Stomach (tissue), 19 donors: ENCODE data around the gene ZNF330. TPM values are rescaled to one million over a fixed set of nuclear protein-coding genes. Genes with fewer than 3 reads are reported as not detected.

Source experiments
- DNase-seq, 2 donors: peaks; one replicate each; pipeline versions ENCODE4 v3.0.0 to v3.0.0-alpha.2; 2013 to 2019
- H3K27ac ChIP-seq, 5 donors: fragments of 200-600 bp in 4 of 5; sonication (generic) in 4 of 5; one replicate each; pipeline ENCODE4 v1.5.1; 2013 to 2019; ENCODE audit warnings: mild to moderate bottlenecking in 1 of 5, moderate library complexity in 1 of 5
- H3K27me3 ChIP-seq, 3 donors: fragments of 200-600 bp; sonication (generic); one replicate each; pipeline ENCODE4 v1.5.1; 2017 to 2019; ENCODE audit warnings: mixed run types in 1 of 3
- H3K36me3 ChIP-seq, 4 donors: fragments of 200-600 bp; sonication (generic); 1 replicate in 3 of 4; 2 replicates in 1 of 4; pipeline ENCODE4 v1.5.1; 2016 to 2019
- H3K4me1 ChIP-seq, 4 donors: fragments of 200-600 bp; sonication (generic); one replicate each; pipeline ENCODE4 v1.5.1; 2016 to 2019
- H3K4me3 ChIP-seq, 4 donors: fragments of 200-600 bp; sonication (generic) in 3 of 4; one replicate each; pipeline ENCODE4 v1.5.1; 2016 to 2019; ENCODE audit warnings: mild to moderate bottlenecking in 1 of 4
- H3K9me3 ChIP-seq, 4 donors: fragments of 200-600 bp; sonication (generic); one replicate each; pipeline ENCODE4 v1.5.1; 2016 to 2019
- CTCF ChIP-seq, 7 experiments: fragments of 450-650 bp in 4 of 7; fragments of 200-600 bp in 3 of 7; sonication (generic) in 3 of 7; IDR thresholded peaks; one replicate each; pipeline ENCODE4 v1.5.1; 2016 to 2019; ENCODE audit warnings: antibody characterized with exemption in 7 of 7, control low read depth in 2 of 7, mild to moderate bottlenecking in 1 of 7
- EP300 ChIP-seq: sonication (generic); formaldehyde crosslinking; IDR thresholded peaks from one replicate; pipeline ENCODE4 v1.6.1; 2017; ENCODE audit warnings: antibody characterized with exemption
- POLR2A ChIP-seq, 4 donors: fragments of 450-650 bp; IDR thresholded peaks; one replicate each; pipeline ENCODE4 v1.6.1; 2016; ENCODE audit warnings: antibody characterized with exemption in 4 of 4, control low read depth in 2 of 4, mild to moderate bottlenecking in 1 of 4, moderate library complexity in 1 of 4
- POLR2AphosphoS5 ChIP-seq, 3 donors: sonication (generic); formaldehyde crosslinking; IDR thresholded peaks; one replicate each; pipeline ENCODE4 v1.6.1; 2016; ENCODE audit warnings: antibody characterized with exemption in 3 of 3
- WGBS, 5 donors: extraction: QIAGEN DNeasy Blood & Tissue Kit in 3 of 5; methylation state at CpG; one replicate each; pipeline versions ENCODE4 v1.1.5 to v1.1.7; 2013 to 2018; 5-methylcytosine and 5-hydroxymethylcytosine counted together
- intact Hi-C: fragments of 100-400 bp; cut with DNase I; formaldehyde crosslinking; loops from one replicate; pipeline ENCODE4 v1.15.1; 2023; ENCODE audit warnings: low total_unique reads
- long read RNA-seq, 10 donors: transcript quantifications; one replicate each; lab custom pipeline, GENCODE V29; 2026
- polyA plus RNA-seq, 3 donors: library from polyadenylated mRNA; stranded (reverse); fragments of 200-250 nt; gene quantifications; one replicate each; pipeline ENCODE4 v1.2.3, GENCODE V29; 2013
- total RNA-seq, 5 donors: library from RNA; depleted of rRNA; stranded (reverse); fragments of >200 nt; gene quantifications; one replicate each; pipeline versions ENCODE4 v1.1.0 to v1.2.3, GENCODE V29; 2014 to 2016
- donor health status: healthy with polysubstance abuse.
- donor health status: Bipolar disorder and iron deficiency.
- donor health status: healthy.

Gene ZNF330
- total RNA-seq (10 to 100 TPM in 3 of 5 donors, 1 to 10 TPM in 2; 5.5 to 68.3 (median 24.1) TPM), polyA plus RNA-seq (10 to 100 TPM; 20.3 to 24.7 (median 20.6) TPM)
- long read RNA-seq, donor 1, partial matches to known transcripts = 0 of 5 reads
- long read RNA-seq, donor 1, other reads (novel, unspliced or antisense) = 5 of 5 reads
- long read RNA-seq, donor 2, partial matches to known transcripts = 0 of 8 reads
- long read RNA-seq, donor 2, other reads (novel, unspliced or antisense) = 7 of 8 reads
- long read RNA-seq, donor 3, partial matches to known transcripts = 6 of 7 reads
- long read RNA-seq, donor 3, other reads (novel, unspliced or antisense) = 0 of 7 reads
- long read RNA-seq, donor 4 = 0 reads
- long read RNA-seq, donor 5, partial matches to known transcripts = 9 of 11 reads
- long read RNA-seq, donor 5, other reads (novel, unspliced or antisense) = 0 of 11 reads
- long read RNA-seq, donor 6, partial matches to known transcripts = 0 of 15 reads
- long read RNA-seq, donor 6, other reads (novel, unspliced or antisense) = 13 of 15 reads
- long read RNA-seq, donor 7, partial matches to known transcripts = 0 of 1 reads
- long read RNA-seq, donor 7, other reads (novel, unspliced or antisense) = 0 of 1 reads
- long read RNA-seq, donor 8, partial matches to known transcripts = 0 of 11 reads
- long read RNA-seq, donor 8, other reads (novel, unspliced or antisense) = 9 of 11 reads
- long read RNA-seq, donor 9, transcript ZNF330-207 (2 exons, 733 nt) = major isoform, 6 of 13 reads
- long read RNA-seq, donor 9, partial matches to known transcripts = 0 of 13 reads
- long read RNA-seq, donor 9, other reads (novel, unspliced or antisense) = 7 of 13 reads
- long read RNA-seq, donor 10 = 0 reads

GRCh38 chr4:141220691-141221659, at the start of gene ZNF330:
ZNF330 (plus strand) TSS chr4:141220895; CDS start chr4:141222372, 1,477 bp downstream.
- intact Hi-C loops = no loop called here
- DNase-seq = peak; percentile 92 to 96

GRCh38 chr4:141174457-141174856, 46.2 kb upstream of the ZNF330 start:
- WGBS, 5 donors = 63 to 72% (median 65%) methylated on average over 1 of the region's 1 CpG
- no peak for TF ChIP-seq EP300
- TF ChIP-seq CTCF (IDR thresholded peaks at IDR 0.05) = no peak
- TF ChIP-seq POLR2AphosphoS5 (IDR thresholded peaks at IDR 0.05) = no peak
- no peak for TF ChIP-seq POLR2A (IDR thresholded peaks at IDR 0.05)
- no peak overlapping the region for H3K27ac ChIP-seq
- no peak for DNase-seq
- no peaks in the 10 kb centered on the region for H3K36me3 ChIP-seq
- no peaks in the 10 kb centered on the region for H3K4me1 ChIP-seq
- no peak overlapping the region for H3K4me3 ChIP-seq
- intact Hi-C loops = no loop called here
- no peaks in the 10 kb centered on the region for H3K27me3 ChIP-seq
- H3K9me3 ChIP-seq = no peaks in the 10 kb centered on the region

More at GRCh38 chr4:141220691-141221659, at the start of gene ZNF330:
- Histone ChIP-seq H3K4me3 (peak within 1 kb of the TSS; percentile 66 to 96 (median 94)), H3K9me3 (no peaks in the 10 kb centered on the region), H3K27ac (peak within 1 kb of the TSS; percentile 95 to 99 (median 97)), H3K4me1 (peaks cover 10 to 39% (median 23%) of the 10 kb centered on the region in 4 donors), H3K36me3 (peaks cover 2 to 27% (median 12%) of the 10 kb centered on the region in 4 donors), H3K27me3 (no peaks in the 10 kb centered on the region)
- WGBS, 5 donors = 0 to 1% (median 0%) methylated on average over 32 to 57 of the region's 57 CpGs
- TF ChIP-seq POLR2A (IDR thresholded peaks at IDR 0.05) (peak in 2 of 4 donors; percentile 21 to 53), EP300 (no peak), POLR2AphosphoS5 (IDR thresholded peaks at IDR 0.05) (peak; percentile 91 to 97 (median 95)), CTCF (IDR thresholded peaks at IDR 0.05) (no peak)

- H3K9me3 ChIP-seq = no peaks in the 10 kb centered on the region
- H3K27ac ChIP-seq = no peak overlapping the region
- H3K36me3 ChIP-seq = no peaks in the 10 kb centered on the region
- WGBS, 5 donors = 18 to 50% (median 30%) methylated on average over 1 of the region's 1 CpG
- TF ChIP-seq POLR2A (IDR thresholded peaks at IDR 0.05) = no peak
- no peak for TF ChIP-seq CTCF (IDR thresholded peaks at IDR 0.05)
- TF ChIP-seq POLR2AphosphoS5 (IDR thresholded peaks at IDR 0.05) = no peak
- no peak for TF ChIP-seq EP300
- intact Hi-C loops = no loop called here
- H3K27me3 ChIP-seq = no peaks in the 10 kb centered on the region
- H3K4me3 ChIP-seq = no peak overlapping the region
- no peak for DNase-seq
- H3K4me1 ChIP-seq = no peaks in the 10 kb centered on the region
These were observed 43.5 kb upstream of the ZNF330 start for GRCh38 chr4:141177171-141177570.
